GM18508 (cell line): Measurements from ENCODE around the gene THAP3.

ENCODE experiments used
- ATAC-seq: cut with Tn5 transposase; IDR thresholded peaks from one replicate; pipeline ENCODE4 v1.9.1; 2021; ENCODE audit warnings: moderate number of reproducible peaks; ENCODE audit not compliant: insufficient read depth, unreplicated experiment

THAP3 gene

GRCh38 chr1:6666696-6667095 is 42.0 kb downstream of the THAP3 start:
- no peak for ATAC-seq

- ATAC-seq: no peak
These were observed 42.5 kb downstream of the THAP3 start for GRCh38 chr1:6667139-6667538.

- ATAC-seq: no peak
These were observed 43.8 kb downstream of the THAP3 start for GRCh38 chr1:6668503-6668902.

GRCh38 chr1:6672558-6672957 is 47.9 kb downstream of the THAP3 start:
- no peak for ATAC-seq

GRCh38 chr1:6673816-6674398 is 49.2 kb downstream of the THAP3 start:
- no peak for ATAC-seq

GRCh38 chr1:6674771-6675170 is 50.1 kb downstream of the THAP3 start:
- no peak for ATAC-seq

- no peak for ATAC-seq
These were observed 51.3 kb downstream of the THAP3 start for GRCh38 chr1:6675941-6676340.
